HG03095 (cell line): ENCODE results near the gene AMZ1.
"Not testable (repeated sequence)": the region's sequence is repeated elsewhere in the genome, so short reads cannot be mapped to it uniquely, and the experiment has no call there.

Source experiments
- ATAC-seq: cut with Tn5 transposase; IDR thresholded peaks from one replicate; pipeline ENCODE4 v1.9.1; 2021; ENCODE audit warnings: moderate library complexity; ENCODE audit not compliant: unreplicated experiment

Gene AMZ1

DNA sequence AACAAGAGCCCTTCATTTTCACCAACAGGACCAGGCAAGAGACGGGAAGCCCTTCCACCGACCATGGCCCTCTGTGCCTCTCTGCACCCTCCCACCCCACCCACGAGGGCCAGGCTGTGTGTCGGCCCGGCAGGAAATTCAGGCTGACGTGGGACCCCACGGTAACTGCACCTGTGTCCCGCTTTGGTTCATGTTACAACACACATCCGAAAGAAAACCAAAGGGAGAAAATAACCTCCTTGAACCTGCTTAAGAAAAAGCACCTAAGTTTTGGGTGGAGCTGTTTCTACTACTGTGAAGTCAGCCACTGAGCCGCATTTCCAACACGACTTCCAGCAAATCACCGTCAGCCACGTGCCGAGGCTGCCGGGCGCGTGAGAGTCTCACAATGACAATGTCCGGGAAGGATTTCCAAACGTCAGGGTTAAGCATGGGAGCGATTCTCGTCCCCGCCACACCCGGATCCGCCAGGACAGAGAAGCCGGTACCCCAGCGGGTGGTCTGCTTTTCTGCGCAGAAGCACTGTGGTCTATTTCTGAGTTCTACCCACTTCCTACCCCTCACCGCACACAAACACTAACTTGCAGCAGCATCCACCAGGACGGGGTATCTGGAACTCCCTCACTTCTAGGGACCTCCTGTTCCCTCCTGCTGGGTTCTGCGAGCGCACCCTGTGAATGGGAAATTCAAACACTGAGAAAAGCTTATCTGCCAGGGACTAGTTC, 36.6 kb downstream of the AMZ1 start:
- no peak for ATAC-seq

DNA sequence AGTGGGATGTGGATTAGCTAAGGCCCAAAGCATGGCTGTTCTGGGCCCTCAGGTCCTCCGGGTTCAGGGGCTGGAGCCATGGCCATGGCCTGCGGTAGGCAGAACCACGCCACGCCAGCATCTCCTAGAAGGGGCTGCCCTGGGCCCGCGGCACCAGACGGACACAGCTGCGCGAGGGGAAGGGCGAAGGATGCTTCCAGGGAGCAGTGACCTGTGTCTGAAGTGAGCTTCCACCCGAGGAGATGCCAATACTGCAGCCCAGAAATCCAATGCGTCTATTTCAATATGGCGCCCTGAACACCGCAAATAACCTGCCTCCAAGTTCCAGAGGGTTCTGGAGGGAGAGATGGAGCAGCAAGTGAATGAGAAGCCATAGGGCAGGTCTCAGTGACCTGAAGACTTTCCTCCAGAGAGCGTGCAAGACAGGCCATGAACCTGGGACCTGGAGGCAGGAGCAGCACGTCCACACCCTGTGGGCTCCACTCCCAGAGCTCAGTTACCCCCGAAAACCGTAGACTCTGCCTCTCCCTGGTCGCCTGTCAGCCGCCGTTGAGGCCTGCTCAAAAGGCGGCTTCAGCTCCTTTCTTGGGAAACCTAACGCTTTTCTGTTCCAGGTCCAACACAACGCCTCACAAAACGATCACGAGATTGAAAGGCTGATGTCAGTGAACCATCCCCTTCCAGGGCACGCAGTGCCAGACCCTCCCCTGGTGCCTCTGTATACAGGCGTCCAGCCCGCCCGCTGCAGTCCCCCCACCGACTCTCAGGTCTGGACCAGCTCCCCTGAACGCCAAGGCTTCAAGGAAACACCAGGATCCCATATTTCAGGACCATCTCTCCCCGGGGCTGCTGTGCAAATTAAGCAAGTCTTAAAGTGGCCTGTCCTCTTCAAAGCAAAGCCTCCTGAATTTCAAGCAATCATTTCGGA, 37.4 kb downstream of the AMZ1 start:
- ATAC-seq, result no peak

DNA sequence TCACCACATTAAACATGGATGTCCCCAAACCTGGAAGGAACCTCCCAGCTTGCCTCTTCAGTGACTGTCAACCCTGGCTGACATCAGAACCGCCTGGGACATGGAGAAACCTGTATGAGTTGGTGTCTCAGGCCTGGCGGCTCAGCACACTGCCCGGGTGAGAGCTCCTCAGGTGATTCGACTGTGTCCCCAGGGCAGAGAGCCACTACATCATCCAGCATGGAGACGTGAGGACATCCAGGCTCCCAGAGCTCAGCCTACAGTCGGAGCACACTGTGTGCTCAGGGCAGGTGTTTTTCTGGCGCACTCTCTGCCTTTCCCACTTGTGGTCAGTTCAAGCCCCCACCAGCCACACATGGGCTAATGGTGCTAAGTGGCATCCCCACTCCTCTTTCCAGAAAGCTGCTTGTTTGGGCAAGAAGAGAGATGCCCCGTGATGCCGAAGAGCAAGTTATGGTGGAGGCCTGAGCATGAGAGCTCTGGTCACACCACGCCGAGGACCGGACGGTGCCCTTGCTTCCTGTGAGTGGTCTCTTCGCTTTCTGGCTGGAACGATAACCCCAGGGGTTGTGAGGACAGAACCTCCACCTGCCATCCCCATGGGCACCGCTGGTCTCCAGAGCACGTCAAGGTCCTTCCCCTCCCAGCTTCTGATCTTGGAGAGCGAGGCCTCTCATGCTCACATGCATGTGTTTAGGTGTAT, 38.5 kb downstream of the AMZ1 start:
- no peak for ATAC-seq

DNA sequence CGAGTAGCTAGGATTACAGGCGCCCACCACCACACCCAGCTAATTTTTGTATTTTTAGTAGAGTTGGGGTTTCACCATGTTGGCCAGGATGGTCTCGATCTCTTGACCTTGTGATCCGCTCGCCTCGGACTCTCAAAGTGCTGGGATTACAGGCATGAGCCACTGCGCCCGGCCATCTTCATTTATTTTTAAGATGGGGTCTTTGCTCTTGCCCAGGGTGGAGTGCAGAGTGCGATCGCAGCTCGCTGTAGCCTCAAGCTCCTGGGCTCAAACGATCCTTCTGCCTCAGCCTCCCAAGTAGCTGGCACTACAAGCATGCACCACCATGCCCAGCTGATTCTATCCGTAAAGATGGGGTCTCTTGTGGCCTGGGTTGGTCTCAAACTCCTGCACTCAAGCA, 39.2 kb downstream of the AMZ1 start:
- ATAC-seq, result not testable (repeated sequence)

DNA sequence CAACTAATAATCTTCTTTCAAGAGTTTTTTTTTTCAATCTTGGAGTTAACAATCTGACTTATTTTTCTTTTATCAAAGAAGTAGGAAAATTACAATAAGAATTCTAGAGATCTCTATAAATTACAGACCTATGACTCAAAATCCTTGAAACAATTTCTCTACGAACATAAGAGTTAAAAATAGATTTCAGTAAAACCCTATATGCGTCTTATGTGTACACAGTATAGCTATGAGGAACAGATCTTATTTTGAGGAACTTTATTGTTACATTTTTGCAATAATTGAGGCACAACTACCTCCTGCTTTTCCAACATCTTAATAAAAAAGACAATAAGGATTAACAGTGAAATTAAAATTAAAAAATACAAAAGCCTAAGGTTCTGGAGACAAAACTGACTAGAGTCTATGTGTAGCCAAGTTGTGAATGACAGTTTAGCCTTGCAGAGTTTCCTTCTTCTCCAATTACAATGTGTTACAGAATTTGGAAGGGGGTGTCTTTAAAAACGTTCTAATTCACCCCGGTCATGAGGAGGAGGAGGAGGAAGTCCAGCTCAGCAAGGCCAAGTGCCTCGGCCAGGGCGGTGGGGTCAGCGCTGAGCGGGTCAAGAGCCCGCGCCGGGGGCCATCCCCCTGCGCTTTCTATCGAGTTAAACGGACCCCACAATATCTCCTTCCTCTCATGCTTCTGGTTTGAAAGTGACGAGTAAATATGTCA, 40.5 kb downstream of the AMZ1 start:
- ATAC-seq, result no peak

DNA sequence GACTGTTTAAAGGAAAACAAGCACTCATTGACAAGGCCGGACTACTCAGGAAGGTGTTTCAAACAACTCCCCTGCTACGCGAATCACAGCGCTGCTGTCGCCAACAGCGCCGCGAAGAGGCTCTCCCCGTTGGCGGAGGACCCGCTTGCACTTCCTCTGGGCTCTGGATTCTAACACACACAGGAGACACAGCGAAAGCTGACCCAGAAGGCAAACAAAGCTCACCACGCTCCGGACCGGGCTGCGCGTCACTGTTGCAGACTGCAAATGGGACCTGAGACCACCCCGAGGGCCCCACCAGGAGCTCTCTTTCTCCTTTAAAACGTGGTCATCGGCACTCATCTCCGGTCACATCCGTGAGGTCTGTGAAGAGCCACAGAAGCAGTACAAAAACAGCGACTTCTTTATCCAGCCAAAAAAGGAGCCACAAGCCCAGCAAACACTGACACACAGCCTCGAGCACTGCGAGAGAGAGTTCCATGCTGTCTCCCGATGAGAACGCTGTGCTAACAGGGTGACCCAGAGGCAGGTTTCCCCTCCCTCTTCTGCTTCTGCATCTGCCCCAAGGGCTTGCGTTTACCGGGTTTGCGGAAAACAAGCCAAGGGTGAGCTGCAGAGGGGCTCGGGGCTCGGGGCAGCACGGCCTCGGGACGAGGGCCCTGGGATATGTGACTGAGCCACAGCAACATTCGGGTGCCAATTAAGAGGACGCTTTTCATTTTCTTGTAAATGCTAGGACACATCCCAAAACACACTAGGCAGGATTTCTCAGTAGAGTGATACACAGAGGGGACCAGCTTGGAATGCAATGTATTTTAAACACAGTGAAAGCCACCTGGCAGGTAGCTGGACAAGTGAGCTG, 41.3 kb downstream of the AMZ1 start:
- no peak for ATAC-seq

DNA sequence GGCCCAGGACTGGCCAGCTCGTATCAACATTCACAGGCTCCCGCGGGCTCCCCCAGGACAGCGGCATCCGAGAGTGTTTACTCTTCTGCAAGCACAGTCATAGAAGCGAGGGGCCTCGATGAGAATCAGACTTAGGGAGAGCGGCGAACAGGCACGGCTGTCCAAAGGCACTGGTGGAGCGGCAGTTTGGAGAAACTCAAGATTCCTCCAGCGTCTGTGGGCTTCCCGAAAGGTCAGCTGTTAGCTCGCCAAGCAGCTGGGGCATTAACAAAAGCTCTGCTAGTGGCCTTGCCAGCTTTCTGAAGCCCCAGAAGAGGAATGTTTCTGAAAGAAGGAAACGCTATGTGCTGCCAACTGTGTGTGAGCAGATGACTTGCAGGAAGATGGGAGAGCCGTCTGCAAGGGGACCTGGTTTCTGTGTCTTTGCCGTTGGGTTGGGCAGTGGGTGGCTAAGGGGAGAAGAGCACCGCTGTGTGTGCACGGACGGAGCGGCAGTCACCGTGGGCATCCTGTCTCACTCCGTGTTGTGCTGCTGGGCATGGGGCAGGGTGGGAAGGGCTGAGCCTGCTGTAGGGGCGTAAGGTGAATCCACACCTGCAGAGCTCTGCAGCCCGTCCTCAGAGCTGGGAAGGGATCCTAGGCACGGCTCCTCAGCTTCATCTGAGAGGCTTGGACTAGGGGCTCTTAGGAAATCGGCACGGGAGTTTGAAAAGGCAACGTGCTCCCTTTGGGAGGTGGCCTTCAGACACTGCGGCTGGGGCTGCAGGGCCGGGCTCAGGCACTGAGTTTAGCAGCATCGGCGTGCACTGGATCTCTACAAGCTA, 42.1 kb downstream of the AMZ1 start:
- ATAC-seq, result no peak

DNA sequence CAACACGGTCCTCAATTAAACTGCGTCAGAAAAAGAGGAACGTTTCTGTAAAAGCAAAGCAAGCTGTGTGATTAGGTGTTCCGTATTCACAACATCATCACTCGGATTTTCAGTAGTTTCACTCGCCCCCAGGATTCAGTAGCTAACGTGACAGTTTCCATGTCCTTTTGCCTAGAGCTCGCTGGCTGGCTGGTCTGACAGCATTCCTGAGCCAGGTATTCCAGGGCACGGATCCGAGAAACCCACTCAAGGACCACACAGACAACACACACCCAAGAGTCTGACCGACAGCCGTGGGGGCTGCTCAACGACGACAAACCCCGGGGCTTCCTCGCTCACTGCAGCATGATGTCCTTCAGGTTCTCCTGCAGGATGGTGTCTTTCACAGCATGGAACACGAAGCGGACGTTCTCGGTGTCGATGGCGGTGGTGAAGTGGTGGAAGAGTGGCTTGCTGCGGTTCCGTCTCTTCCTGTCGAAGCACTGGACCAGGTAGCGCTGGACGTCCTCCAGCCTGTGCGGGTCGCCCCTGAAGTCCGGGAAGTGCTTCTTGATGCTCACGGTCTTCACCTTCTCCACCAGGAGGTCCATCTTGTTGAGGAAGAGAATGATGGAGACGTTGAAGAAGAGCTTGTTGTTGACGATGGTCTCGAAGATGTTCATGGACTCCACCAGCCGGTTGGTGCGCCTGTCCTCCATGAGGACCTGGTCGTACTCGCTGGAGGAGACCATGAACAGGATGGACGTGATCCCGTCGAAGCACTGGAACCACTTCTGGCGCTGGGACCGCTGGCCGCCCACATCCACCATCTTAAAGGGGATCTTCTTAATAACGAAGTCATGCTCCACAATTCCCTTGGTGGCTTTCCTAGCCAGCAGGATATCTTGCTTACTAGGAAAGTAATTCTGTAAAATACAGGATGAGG, 43.1 kb downstream of the AMZ1 start:
- ATAC-seq, result no peak

DNA sequence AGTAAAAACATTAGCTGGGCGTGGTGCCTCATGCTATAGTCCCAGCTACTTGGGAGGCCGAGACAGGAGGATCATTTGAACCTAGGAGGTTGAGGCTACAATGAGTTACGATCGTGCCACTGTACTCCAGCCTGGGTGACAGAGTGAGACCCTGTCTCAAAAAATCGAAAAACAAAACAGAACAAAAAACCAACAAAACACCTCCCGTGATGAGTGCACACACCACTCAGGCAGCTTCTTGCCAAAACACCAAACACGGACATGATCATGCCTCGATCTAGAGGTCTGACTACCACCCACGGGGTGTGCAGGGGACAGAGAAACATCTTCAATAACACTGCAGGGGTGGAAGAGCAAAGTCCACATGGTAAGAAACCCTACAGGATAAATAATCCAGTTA, 44.4 kb downstream of the AMZ1 start:
- no peak for ATAC-seq

DNA sequence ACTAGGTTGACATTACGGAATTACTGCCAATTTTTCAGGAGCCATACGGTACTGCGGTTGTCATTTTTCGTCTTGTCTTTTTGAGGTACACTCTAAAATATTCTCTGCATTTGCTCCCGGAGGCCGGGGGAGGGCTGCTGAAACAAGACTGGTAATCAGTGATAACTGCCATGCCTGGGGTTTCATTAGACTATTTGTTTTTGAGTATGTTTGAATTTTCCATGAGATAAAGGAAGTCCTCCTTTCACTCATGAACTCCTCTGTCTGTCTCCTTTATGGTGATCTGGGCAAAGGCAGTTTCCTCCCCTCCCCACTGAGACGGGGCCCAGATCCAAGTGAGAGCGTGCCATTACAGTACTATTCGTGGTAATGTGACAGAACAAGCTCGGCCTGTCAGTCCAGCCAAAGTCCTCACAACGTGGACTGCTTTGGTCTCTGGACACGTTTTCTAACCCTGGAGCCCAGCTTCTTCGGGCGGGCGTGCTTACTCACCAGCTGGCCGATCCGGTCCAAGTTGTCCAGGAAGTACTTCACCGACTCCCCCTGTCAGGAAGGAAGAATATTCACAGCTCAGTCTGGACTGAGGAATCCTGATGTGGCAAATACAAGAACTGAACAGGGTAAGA, 45.1 kb downstream of the AMZ1 start:
- no peak for ATAC-seq

DNA sequence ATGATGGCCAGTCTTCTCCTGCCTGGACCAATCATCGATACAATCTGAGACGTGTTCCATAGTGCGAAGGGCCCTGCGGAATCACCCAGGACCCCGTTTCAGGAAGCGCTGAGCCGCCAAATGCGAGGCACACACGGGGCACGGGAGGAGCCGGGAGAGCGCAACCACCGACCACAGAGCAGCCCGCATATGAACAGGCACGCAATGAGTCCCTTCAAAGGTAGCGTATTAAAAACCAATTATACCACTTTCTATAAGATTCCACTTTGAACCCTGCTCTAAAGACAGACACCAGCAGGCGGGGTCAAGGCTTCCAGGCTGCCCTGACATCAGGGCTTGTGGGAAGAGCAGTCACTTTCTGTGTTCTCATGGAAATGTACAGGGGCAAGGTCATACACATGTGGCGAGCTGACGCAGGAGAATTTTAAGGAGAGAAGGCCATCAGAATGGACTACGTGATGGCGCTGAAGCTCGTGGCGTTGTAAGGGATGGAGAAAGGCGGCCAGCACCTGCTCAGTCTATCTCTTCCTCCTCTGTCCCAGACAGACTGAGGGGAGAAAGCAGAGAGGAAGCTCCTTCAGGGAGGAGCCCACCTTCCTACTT, 46.2 kb downstream of the AMZ1 start:
- ATAC-seq, result no peak

DNA sequence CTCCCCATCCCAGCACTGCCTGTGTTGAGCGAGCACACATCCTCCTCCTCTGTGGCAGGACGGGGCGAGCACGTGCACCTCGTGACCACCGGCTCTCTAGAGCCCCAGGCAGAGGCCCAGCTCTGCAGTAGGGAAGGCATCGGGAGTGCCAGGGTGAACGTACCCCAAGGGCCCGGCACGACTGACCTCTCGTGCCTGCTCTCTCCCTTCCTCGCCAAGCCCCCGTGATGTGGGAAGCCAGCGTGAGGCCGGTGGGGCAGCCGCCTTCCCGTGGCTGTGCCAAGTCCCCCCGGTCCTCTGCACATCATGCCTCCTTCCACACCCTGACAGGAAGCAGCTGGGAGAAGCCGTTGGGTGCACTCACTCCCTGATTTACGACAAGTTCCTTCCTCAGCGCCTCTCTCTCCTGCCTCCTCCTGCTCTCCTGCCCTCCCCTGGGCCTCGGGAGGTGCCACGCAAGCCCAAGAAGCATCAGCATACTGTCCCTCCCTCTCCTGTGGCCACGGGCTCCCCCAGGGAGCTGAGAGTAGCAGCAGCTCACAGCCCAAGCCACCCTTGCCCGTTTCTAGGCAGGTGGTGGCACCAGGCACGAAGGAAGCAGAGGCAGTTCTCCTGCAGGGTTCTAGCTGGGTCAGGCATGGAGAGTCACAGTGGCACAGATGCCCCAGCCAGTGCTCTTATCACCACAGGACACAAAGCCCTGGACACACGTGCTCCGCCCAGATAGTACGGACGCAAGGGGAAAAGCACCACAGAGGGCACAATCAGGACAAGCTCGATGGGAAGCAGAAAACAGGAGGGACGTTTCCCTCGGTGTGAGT, 47.0 kb downstream of the AMZ1 start:
- no peak for ATAC-seq

DNA sequence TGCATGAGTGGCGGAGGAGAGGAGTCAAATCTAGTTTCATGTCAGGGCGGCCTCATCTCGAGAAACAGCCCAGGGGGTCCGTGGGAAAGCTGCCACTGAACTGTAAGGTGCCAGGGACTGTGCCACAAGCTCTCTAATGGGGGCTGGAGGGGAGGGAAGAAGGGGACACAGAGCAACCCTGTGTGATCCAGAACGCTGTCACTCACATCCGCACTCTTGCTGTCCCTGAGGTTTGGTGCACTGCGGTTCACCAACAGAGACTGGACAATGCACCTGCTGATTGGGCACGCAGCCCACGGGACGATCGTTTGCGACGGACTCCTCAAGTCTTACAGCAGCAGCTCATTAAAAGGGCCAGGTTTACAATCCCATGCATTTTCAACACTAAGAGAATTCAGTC, 47.7 kb downstream of the AMZ1 start:
- ATAC-seq, result no peak

DNA sequence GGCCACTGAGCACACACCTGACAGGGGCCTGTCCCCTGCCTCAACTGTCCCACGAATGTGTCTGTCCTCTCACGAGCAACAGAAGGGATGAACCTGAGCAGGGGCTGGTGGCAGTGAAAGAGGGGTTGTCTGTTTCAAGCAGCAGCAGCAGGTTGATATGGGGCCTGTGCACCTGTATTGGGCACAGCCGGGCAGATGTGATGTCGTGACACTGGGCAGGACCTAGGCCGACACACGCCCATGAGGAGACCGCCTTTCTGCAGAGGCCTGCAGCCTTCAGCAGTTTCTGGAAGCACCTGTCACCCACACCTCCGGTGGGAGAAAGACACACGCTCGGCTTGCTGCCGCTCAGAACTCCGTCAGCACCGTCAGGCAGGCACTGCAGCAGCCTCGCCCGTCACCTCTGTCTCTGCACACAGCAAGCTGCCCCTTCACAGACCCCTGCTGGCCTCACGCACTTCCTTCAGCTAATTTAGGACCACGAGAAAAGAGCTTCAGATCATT, 48.5 kb downstream of the AMZ1 start:
- no peak for ATAC-seq

DNA sequence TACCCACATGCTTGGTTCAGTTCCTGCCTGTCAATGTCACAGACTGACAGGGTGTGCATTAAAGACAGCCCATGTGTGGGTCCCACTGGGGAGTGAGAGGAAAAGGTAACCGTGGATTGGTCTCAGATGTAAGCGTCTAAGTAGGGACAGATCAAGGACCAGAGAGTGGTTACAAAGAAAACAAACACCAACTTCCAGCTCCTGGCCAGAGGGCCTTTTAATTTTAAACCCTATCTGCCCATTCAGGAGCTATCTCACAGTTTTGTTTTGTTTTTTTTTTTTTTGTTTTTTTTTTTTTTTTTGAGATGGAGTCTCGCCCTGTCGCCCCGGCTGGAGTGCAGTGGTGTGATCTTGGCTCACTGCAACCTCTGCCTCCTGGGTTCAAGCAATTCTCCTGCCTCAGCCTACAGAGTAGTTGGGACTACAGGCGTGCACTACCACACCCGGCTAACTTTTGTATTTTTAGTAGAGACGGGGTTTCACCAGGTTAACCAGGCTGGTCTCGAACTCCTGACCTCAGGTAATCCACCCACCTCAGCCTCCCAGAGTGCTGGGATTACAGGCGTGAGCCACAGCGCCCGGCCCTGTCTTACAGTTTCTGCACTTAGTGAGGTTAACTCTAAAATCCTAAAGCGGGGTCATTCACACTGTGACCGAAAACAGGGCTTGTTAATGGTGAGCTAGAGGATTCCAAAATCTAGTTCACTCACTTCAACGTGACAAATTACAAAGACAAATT, 49.2 kb downstream of the AMZ1 start:
- ATAC-seq, result not testable (repeated sequence)
